HCT116 (cell line): ENCODE measurements around the gene PREX1. TPM values are rescaled to one million over a fixed set of nuclear protein-coding genes. Genes with fewer than 3 reads are reported as not detected.

Experiments
- ATAC-seq: fragments of 200-7000 bp; cut with Tn5 transposase; 2 replicates; pipeline ENCODE4 v1.9.1; 2020; ENCODE audit warnings: mild to moderate bottlenecking, moderate library complexity
- BruUV-seq: library from RNA; stranded (reverse); fragments of 400-500 nt; replicated peaks from 2 replicates; lab custom pipeline; 2021; lab: Mats Ljungman, UMichigan
- CTCF ChIA-PET: fragments of 300-600 bp; sonication (Branson Sonifier 250); formaldehyde crosslinking; loops from one replicate; lab custom pipeline; 2021; ENCODE audit warnings: antibody characterized with exemption; lab: Charles Lee
- POLR2A ChIA-PET: fragments of 300-600, 350-600 bp; sonication (Branson Sonifier 250); formaldehyde crosslinking; loops from one replicate; lab custom pipeline; 2021; ENCODE audit warnings: antibody characterized with exemption; lab: Charles Lee
- RAD21 ChIA-PET, 2 experiments: fragments of 300-600 bp; sonication (Branson Sonifier 250); formaldehyde crosslinking; loops; one replicate each; lab custom pipeline; 2023; ENCODE audit warnings: low total read pairs in 2 of 2; ENCODE audit not compliant: uncharacterized antibody in 2 of 2, unreplicated experiment in 2 of 2, low non-redundant PET in 1 of 2; lab: Charles Lee
- DNase-seq: peaks from one replicate; pipeline ENCODE4 v3.0.0-alpha.2; 2010; ENCODE audit warnings: low read depth, low spot score
- H2AFZ ChIP-seq: fragments of 200-600 bp; shearing (Covaris generic), sonication (generic); 2 replicates; pipeline ENCODE4 v1.6.1; 2017; ENCODE audit warnings: low read depth, mixed run types, mixed read lengths, antibody characterized with exemption, low read length; ENCODE audit not compliant: poor library complexity, severe bottlenecking
- H3K27ac ChIP-seq: 2 replicates; pipeline ENCODE4 v1.5.1; 2012; ENCODE audit warnings: low read depth, low read length
- H3K27me3 ChIP-seq: fragments of 200-600 bp; sonication (generic); 2 replicates; pipeline ENCODE4 v1.6.1; 2016; ENCODE audit warnings: mixed run types, low read length, mixed read lengths; ENCODE audit not compliant: insufficient read depth
- H3K36me3 ChIP-seq, 2 experiments: fragments of 200-500 bp in 1 of 2; fragments of 200-600 bp in 1 of 2; sonication (Bioruptor generic) in 1 of 2; sonication (generic) in 1 of 2; 2 replicates each; pipeline versions ENCODE4 v1.5.1 to v1.6.1; 2014 to 2016; ENCODE audit warnings: low read length in 2 of 2, inconsistent platforms in 1 of 2, mixed read lengths in 1 of 2, mixed run types in 1 of 2; ENCODE audit not compliant: insufficient read depth in 2 of 2, control insufficient read depth in 1 of 2
- H3K4me1 ChIP-seq, 2 experiments: fragments of 200-600 bp in 1 of 2; sonication (generic) in 1 of 2; 2 replicates each; pipeline versions ENCODE4 v1.5.1 to v1.6.1; 2012 to 2017; ENCODE audit warnings: low read length in 2 of 2, inconsistent platforms in 1 of 2, mild to moderate bottlenecking in 1 of 2, mixed read lengths in 1 of 2, mixed run types in 1 of 2, moderate library complexity in 1 of 2; ENCODE audit not compliant: insufficient read depth in 2 of 2, control insufficient read depth in 1 of 2
- H3K4me2 ChIP-seq: fragments of 200-600 bp; sonication (generic); 2 replicates; pipeline ENCODE4 v1.6.1; 2017; ENCODE audit warnings: mixed run types, low read length, mixed read lengths
- H3K4me3 ChIP-seq, 2 experiments: fragments of 200-600 bp in 1 of 2; sonication (generic) in 1 of 2; replicated peaks in 1 of 2; 2 replicates each; pipeline ENCODE4 v1.5.1; 2011 to 2016; ENCODE audit warnings: low read length in 2 of 2, control low read depth in 1 of 2, low read depth in 1 of 2, mild to moderate bottlenecking in 1 of 2, mixed read lengths in 1 of 2, mixed run types in 1 of 2
- H3K79me2 ChIP-seq: fragments of 200-600 bp; sonication (generic); 2 replicates; pipeline ENCODE4 v1.6.1; 2017; ENCODE audit warnings: mild to moderate bottlenecking, mixed run types, low read length, moderate library complexity, mixed read lengths; ENCODE audit not compliant: insufficient read depth
- H3K9ac ChIP-seq: fragments of 200-600 bp; sonication (generic); 2 replicates; pipeline ENCODE4 v1.6.1; 2016; ENCODE audit warnings: low read length, mixed read lengths
- H3K9me2 ChIP-seq: fragments of 200-600 bp; sonication (generic), shearing (Covaris generic); 2 replicates; pipeline ENCODE4 v1.6.1; 2017; ENCODE audit warnings: mixed run types, mild to moderate bottlenecking, moderate library complexity; ENCODE audit not compliant: insufficient read depth
- H3K9me3 ChIP-seq, 2 experiments: fragments of 200-500 bp in 1 of 2; fragments of 200-600 bp in 1 of 2; sonication (Bioruptor generic) in 1 of 2; sonication (generic) in 1 of 2; 2 replicates each; pipeline ENCODE4 v1.6.1; 2014 to 2017; ENCODE audit warnings: low read length in 2 of 2, mixed read lengths in 2 of 2, inconsistent platforms in 1 of 2, low read depth in 1 of 2, mild to moderate bottlenecking in 1 of 2, mixed run types in 1 of 2, moderate library complexity in 1 of 2; ENCODE audit not compliant: control insufficient read depth in 1 of 2, insufficient read depth in 1 of 2
- H4K20me1 ChIP-seq: fragments of 200-600 bp; sonication (generic), shearing (Covaris generic); 2 replicates; pipeline ENCODE4 v1.6.1; 2017; ENCODE audit warnings: mixed run types, mild to moderate bottlenecking, moderate library complexity; ENCODE audit not compliant: insufficient read depth
- EZH2phosphoT487 ChIP-seq: fragments of 200-600 bp; IDR thresholded peaks from 2 replicates; pipeline ENCODE4 v1.6.1; 2018; ENCODE audit warnings: antibody characterized with exemption, borderline replicate concordance
- POLR2A ChIP-seq: IDR thresholded peaks from 2 replicates; pipeline ENCODE4 v1.7.0; 2011; ENCODE audit warnings: borderline replicate concordance; ENCODE audit not compliant: insufficient read depth, insufficient read length; ENCODE audit errors: extremely low read depth
- POLR2AphosphoS5 ChIP-seq: IDR thresholded peaks from 2 replicates; pipeline ENCODE4 v1.6.1; 2011; ENCODE audit warnings: mild to moderate bottlenecking, low read depth, low read length, moderate library complexity
- RAD21 ChIP-seq: IDR thresholded peaks from 2 replicates; pipeline ENCODE4 v1.6.1; 2012; ENCODE audit warnings: low read depth, mild to moderate bottlenecking
- SIN3A ChIP-seq: IDR thresholded peaks from 2 replicates; pipeline ENCODE4 v1.6.1; 2012; ENCODE audit warnings: low read depth
- SP1 ChIP-seq: IDR thresholded peaks from 2 replicates; pipeline ENCODE4 v1.6.1; 2012; ENCODE audit warnings: low read depth
- TCF7L2 ChIP-seq: IDR thresholded peaks from 2 replicates; pipeline ENCODE4 v1.7.0; 2011; ENCODE audit warnings: borderline replicate concordance, inconsistent platforms; ENCODE audit not compliant: insufficient read depth, insufficient read length; ENCODE audit errors: extremely low read depth
- intact Hi-C: fragments of 100-400 bp; cut with micrococcal nuclease; formaldehyde crosslinking; loops from 2 replicates; pipeline ENCODE4 v1.10.0; 2022
- total RNA-seq: library from RNA; stranded (reverse); gene quantifications from one replicate; pipeline ENCODE4 v1.2.1, GENCODE V29; 2021; ENCODE audit not compliant: unreplicated experiment
- TF ChIP-seq, protein P1 (sequence below), 3 experiments: fragments of 200-600 bp in 1 of 3; sonication (generic) in 1 of 3; IDR thresholded peaks in 2 of 3; conservative IDR thresholded peaks in 1 of 3; 2 replicates each; pipeline ENCODE4 v1.5.1; 2012 to 2017; ENCODE audit warnings: low read depth in 2 of 3, low read length in 2 of 3, antibody characterized with exemption in 1 of 3, borderline replicate concordance in 1 of 3, control low read depth in 1 of 3, mild to moderate bottlenecking in 1 of 3, mixed read lengths in 1 of 3, mixed run types in 1 of 3, moderate library complexity in 1 of 3; ENCODE audit not compliant: insufficient read depth in 1 of 3
- TF ChIP-seq, protein P2 (sequence below): IDR thresholded peaks from 2 replicates; pipeline ENCODE4 v1.6.1; 2012
- TF ChIP-seq, protein P3 (sequence below): IDR thresholded peaks from 2 replicates; pipeline ENCODE4 v1.6.1; 2012

PREX1 gene
- total RNA-seq, 1 experiment from 2014 or later: 6.1 TPM

DNA sequence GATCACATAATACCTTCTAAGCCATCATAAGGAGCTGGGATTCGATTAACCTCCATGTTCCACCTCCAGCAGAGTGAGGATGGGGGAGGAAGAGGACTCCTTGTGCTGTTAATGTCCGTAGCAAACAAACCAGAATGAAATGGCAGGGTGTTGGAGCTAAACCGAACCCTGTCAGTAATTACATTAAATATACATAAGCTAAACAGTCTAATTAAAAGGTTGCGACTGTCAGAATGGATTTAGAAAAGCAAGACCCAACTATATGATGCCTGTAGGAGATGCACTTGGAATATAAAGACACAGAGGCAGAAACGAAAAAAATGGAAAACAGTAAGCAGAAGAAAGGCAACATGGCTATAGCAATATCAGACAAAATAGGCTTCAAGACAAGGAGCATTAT, 13.2 kb downstream of the PREX1 start:
- intact Hi-C loops: no loop called here
- no peaks in the 10 kb centered on the region for H3K27me3 ChIP-seq
- no peaks in the 10 kb centered on the region for H3K36me3 ChIP-seq
- no peak overlapping the region for H3K4me3 ChIP-seq
- no peaks in the 10 kb centered on the region for H4K20me1 ChIP-seq
- H3K9ac ChIP-seq: no peak overlapping the region
- no peaks in the 10 kb centered on the region for H3K4me1 ChIP-seq
- H3K9me3 ChIP-seq: no peaks in the 10 kb centered on the region
- H3K79me2 ChIP-seq: no peaks in the 10 kb centered on the region
- DNase-seq: no peak
- no peak for ATAC-seq
- no peak overlapping the region for H3K4me2 ChIP-seq
- no TSS peak for BruUV-seq
- no peak overlapping the region for H3K27ac ChIP-seq
- ChIA-PET POLR2A (no interaction called here), CTCF (no interaction called here), RAD21 (no interaction called here)
- H2AFZ ChIP-seq: no peak overlapping the region
- no peaks in the 10 kb centered on the region for H3K9me2 ChIP-seq
- TF ChIP-seq, protein P1, sequence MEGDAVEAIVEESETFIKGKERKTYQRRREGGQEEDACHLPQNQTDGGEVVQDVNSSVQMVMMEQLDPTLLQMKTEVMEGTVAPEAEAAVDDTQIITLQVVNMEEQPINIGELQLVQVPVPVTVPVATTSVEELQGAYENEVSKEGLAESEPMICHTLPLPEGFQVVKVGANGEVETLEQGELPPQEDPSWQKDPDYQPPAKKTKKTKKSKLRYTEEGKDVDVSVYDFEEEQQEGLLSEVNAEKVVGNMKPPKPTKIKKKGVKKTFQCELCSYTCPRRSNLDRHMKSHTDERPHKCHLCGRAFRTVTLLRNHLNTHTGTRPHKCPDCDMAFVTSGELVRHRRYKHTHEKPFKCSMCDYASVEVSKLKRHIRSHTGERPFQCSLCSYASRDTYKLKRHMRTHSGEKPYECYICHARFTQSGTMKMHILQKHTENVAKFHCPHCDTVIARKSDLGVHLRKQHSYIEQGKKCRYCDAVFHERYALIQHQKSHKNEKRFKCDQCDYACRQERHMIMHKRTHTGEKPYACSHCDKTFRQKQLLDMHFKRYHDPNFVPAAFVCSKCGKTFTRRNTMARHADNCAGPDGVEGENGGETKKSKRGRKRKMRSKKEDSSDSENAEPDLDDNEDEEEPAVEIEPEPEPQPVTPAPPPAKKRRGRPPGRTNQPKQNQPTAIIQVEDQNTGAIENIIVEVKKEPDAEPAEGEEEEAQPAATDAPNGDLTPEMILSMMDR (IDR thresholded peaks at IDR 0.05 in 2 of 3, conservative IDR thresholded peaks at IDR 0.05 in 1 of 3; ENCODE audit: borderline replicate concordance in 1 of 3, insufficient read depth in 1 of 3, low read depth in 2 of 3, low read length in 2 of 3): no peak
- TF ChIP-seq EZH2phosphoT487 (no peak), SP1 (no peak), SIN3A (no peak), RAD21 (no peak), TCF7L2 (no peak)
- TF ChIP-seq, protein P2, sequence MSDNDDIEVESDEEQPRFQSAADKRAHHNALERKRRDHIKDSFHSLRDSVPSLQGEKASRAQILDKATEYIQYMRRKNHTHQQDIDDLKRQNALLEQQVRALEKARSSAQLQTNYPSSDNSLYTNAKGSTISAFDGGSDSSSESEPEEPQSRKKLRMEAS: no peak
- TF ChIP-seq, all 23 proteins: peak for 0

DNA sequence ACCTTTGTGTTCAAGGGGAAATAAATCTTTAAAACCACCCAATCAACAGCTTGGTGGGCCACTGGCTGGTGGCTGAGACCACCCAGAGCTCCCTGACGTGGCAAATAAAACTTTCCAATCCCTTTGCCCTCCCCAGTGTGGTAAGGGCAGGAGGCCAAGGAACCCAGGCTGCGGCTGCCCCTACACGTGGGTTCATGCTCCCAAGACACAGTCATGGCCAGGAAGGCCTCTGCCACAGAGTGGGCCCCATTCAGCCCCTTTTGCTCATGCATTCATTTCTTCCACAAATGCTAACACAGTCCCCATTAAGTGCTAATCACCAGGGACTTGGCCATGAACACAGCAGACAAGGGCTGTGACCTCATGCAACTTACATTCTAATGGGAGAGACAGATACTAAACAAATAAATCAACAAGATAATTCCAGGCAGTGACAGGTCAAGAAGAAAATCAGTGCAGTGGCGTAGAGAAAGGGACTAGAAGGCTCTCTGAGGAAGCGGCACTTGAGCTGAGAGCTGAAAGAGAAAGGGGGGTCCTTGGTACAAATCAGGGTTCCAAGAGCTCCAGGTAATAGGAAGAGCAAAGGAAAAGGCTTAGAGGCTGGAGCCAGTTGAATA, 13.8 kb downstream of the PREX1 start:
- CTCF ChIA-PET: no interaction called here
- BruUV-seq: no TSS peak
- Histone ChIP-seq H3K9me2 (no peaks in the 10 kb centered on the region), H3K9ac (no peak overlapping the region), H3K4me3 (no peak overlapping the region), H2AFZ (no peak overlapping the region), H3K36me3 (no peaks in the 10 kb centered on the region), H3K79me2 (no peaks in the 10 kb centered on the region), H3K27ac (no peak overlapping the region), H3K27me3 (no peaks in the 10 kb centered on the region), H3K4me1 (no peaks in the 10 kb centered on the region), H3K4me2 (no peak overlapping the region), H3K9me3 (no peaks in the 10 kb centered on the region), H4K20me1 (no peaks in the 10 kb centered on the region)
- intact Hi-C loops: no loop called here
- no peak for ATAC-seq
- no peak for DNase-seq
- RAD21 ChIA-PET: no interaction called here
- TF ChIP-seq, protein P1 (IDR thresholded peaks at IDR 0.05 in 2 of 3, conservative IDR thresholded peaks at IDR 0.05 in 1 of 3; ENCODE audit: borderline replicate concordance in 1 of 3, insufficient read depth in 1 of 3, low read depth in 2 of 3, low read length in 2 of 3): no peak
- TF ChIP-seq POLR2A: no peak
- no peak for TF ChIP-seq POLR2AphosphoS5
- TF ChIP-seq SP1: no peak
- TF ChIP-seq, protein P3, sequence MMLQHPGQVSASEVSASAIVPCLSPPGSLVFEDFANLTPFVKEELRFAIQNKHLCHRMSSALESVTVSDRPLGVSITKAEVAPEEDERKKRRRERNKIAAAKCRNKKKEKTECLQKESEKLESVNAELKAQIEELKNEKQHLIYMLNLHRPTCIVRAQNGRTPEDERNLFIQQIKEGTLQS: no peak
- POLR2A ChIA-PET: no interaction called here
